Dermis blood vessel endothelial cell (primary cell): Measurements from ENCODE around the gene KRT27. TPM values are rescaled to one million over a fixed set of nuclear protein-coding genes. Genes with fewer than 3 reads are reported as not detected.
"Not testable (repeated sequence)": the region's sequence is repeated elsewhere in the genome, so short reads cannot be mapped to it uniquely, and the experiment has no call there.

Experiments used
- DNase-seq: peaks from one replicate; pipeline ENCODE4 v3.0.0; 2010
- total RNA-seq: library from RNA; depleted of rRNA; stranded (reverse); fragments of >200 nt; gene quantifications from 2 replicates; pipeline ENCODE4 v1.2.3, GENCODE V29; 2014

KRT27 gene
- total RNA-seq, 1 donor from 2014 or later, result not detected

DNA sequence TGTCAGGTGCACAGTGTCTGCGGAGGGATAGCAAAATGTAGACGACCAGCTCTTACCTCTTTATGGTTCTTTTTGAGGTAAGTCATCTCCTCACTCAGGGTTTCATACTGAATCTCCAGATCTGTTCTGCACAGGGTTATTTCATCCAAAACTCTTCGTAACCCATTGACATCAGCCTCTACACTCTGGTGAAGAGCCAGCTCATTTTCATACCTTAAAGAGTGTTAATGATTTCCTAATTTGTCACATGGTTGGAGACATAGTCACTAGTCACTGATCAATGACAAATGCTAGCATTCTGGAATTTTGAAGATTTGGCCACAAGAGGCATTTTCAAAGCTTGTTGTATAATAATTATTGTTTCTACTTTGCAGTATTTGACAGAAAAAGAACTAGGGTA is 28.5 kb downstream of the KRT27 start:
- no peak for DNase-seq

DNA sequence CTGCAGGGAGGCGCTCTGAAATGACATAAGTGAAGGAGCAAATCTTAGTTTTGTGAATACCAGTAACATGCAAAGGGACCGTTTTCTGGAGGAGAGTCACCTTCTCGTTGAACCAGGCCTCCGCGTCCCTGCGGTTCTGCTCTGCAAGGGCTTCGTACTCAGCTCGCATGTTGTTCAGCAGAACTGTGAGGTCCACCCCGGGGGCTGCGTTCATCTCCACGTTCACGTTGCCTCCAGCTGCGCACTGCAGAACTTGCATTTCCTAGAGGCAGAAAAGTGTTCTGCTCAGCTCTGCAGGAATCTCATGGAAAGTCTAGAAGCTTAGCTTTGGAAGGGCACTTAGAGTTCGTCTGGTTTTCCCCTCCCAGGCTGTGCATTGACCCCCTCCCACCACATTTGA is 31.3 kb downstream of the KRT27 start:
- no peak for DNase-seq

DNA sequence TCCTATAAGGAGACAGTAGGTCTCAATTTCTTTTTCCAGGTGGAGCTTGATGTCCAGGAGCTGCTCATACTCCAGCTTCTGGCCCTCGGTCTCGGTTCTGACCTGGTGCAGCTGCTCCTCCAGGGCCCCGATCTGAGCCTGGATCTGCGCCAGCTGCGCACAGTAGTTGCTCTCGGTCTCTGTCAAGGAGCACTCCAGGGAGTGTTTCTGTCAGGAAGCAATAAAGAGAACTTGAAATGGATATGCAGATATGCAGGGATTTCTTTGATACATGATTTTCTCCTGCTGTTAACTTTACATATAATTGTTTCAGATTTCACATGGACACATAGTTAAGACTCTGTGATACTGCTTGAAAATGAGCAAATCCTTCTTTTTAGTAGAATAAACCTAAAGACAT is 32.0 kb downstream of the KRT27 start:
- DNase-seq, result no peak

DNA sequence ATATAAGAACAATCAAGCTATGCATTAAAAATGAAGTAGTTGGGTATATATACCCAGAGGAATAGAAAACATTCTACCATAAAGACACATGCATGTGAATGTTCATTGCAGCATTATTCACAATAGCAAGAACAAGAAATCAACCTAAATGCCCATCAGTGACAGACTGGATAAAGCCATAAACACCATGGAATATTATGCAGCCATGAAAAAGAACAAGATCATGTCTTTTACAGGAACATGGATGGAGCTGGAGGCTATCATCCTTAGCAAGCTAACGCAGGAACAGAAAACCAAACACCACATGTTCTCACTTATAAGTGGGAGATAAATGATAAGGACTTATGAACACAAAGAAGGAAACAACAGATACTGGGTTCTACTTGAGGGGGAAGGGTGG is 33.7 kb downstream of the KRT27 start:
- not testable (repeated sequence) for DNase-seq

DNA sequence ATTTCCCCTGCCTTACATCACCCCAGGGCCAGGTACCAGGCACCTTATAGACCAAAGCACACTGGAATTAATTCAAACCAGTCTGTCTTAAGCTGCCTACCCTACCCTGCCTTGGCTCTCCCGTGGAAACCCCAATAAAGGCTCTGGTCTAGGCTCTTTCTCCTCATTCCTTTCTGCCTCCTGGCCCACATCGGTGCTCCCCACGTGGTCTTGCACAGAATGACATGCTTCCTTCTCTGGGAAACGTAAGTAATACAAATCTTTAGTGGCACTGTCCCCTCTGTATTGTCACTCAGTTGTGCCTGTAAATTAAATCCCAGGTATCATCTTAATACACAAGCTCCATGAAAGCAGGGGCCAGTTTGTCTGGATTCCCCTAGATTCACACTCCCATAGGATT is 43.8 kb downstream of the KRT27 start:
- no peak for DNase-seq

DNA sequence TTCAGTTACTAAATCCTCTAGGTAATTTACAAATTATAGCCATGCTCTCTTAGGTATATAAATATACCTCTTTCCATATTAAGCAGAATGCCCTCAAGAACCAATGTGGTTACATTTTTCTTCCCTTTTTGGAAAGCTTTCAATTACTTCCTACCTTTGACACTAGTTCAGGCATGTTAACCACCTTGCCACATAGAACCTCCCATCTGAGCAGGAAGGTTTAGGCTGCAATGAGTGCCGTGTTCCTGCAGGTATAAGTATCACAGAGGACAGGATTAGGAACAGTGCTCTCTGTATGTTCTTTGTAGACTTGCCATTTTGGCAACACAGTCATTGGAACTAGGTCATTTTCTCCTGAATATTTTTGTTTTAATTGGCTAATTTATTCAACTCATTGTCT is 47.3 kb downstream of the KRT27 start:
- DNase-seq, result no peak

DNA sequence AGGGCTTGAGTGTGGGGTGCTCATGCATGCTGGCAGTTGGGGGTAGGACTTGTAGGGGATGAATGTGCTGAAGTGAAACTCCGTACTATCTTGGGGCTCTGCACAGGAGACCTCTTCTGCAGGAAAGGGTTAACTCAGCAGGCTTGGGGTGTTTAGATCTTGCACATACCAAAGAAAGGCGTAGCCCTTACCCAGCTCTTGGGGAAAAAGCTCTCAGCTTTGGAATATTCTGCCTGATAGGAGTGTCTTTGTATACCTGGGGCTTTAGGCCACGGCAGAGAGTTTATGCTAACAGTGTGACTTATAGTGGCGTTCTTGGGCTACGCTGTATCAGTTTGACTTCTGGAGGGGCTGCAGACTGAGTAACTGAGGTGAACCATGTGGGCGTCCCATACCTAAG is 48.3 kb downstream of the KRT27 start:
- no peak for DNase-seq

DNA sequence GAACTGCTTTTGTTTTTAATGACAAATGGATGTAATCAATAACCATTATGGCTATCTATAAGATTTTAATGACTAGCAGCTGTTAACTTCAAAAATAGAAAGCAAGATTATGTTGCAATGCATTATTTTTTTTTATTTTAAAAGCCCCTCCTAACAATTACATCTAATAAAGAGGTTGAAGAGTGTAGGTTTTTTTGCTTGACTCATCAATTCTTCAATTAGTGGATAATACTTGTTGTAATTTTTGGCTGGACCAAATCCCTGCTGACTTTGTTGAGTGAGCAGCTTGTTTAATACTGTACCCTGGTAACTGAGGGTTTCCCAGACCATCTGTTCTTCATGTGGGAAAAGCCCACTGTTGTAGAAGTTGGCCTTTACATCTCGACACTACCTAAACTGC is 51.4 kb downstream of the KRT27 start:
- no peak for DNase-seq

DNA sequence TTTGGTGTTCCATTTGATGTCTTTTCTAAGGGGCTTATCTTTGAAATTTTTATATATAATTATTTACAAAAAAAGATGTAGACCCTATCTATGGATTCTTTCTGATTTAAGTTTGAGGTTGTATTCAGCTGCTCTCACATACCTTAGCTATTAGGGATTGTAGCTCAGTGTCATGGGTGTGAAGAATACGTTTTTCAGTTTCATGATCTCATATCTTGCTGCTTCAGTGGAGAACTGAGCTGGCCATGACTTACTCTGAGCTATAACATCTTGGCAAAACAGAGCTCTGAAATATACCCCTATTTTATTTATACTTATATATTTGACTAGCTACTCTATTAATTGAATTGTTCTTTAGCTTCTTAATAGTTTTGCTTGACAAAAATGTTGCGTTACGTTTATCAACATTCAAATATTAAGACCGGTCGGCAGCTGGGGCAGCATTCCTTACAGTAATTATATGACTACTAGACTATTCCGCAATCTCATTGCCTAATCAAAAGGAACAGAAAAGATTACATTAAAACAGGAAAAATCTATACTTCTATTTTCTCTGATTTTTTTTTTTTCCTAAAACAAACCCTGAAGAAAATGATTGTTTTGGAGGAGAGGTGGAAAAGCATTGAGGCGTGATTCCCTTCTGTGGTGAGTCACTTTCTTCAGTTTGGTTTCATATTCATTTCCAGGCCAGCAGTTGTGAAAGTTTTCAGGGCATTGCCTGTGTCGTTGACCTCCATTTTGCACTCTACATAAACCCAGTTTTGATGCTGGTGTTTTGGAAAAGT is 54.7 kb downstream of the KRT27 start:
- DNase-seq, result no peak

DNA sequence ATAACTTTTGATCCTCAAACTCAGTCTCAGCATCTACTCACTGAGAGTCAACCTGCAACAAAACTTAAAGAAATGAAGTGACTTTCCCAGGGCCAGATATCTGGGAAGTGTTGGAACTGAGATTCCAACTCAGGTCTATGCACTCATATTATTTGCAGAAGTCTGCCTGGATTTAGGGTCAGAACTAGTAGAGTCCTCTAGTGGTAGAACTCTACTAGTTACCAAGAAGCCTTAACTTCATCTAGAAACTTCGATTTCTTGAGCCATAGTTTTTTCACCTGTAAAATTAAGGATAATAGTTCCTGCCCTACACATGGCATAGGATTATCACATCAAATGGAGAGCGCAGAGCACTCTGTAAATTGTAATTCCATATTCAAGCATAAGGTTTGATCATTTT is 55.4 kb downstream of the KRT27 start:
- DNase-seq, result peak; percentile 35

Other genes starting within 250 kb of the KRT27 start
- gene CCR7, start 217.1 kb downstream of the KRT27 start, total RNA-seq, result under 0.01 and 0.33 TPM in 2 replicates
- gene SMARCE1, start 134.7 kb downstream of the KRT27 start, total RNA-seq, result 91.9 and 102 TPM in 2 replicates
- 0.34 and 0.79 TPM in 2 replicates for gene KRT222, start 117.4 kb downstream of the KRT27 start, total RNA-seq
- not detected in 2 replicates for gene KRT24, start 78.8 kb downstream of the KRT27 start, total RNA-seq
- gene KRT25, start 27.2 kb downstream of the KRT27 start, total RNA-seq, result not detected in 2 replicates
- gene KRT26, start 10.3 kb downstream of the KRT27 start, total RNA-seq, result not detected in 2 replicates
- gene KRT28, start 17.4 kb upstream of the KRT27 start, total RNA-seq, result not detected in 2 replicates
- gene KRT10, start 40.1 kb upstream of the KRT27 start, total RNA-seq, result 4.9 and 5.3 TPM in 2 replicates
- gene KRT12, start 84.7 kb upstream of the KRT27 start, total RNA-seq, result not detected in 2 replicates
- not detected in 2 replicates for gene KRT20, start 102.7 kb upstream of the KRT27 start, total RNA-seq
- gene KRT23, start 155.1 kb upstream of the KRT27 start, total RNA-seq, result 0.47 and 1.9 TPM in 2 replicates
- not detected in 2 replicates for gene KRT39, start 184.4 kb upstream of the KRT27 start, total RNA-seq
- gene KRT40, start 201.8 kb upstream of the KRT27 start, total RNA-seq, result not detected in 2 replicates
- not detected in 2 replicates for gene KRTAP3-3, start 211.6 kb upstream of the KRT27 start, total RNA-seq
- gene KRTAP3-2, start 217.4 kb upstream of the KRT27 start, total RNA-seq, result not detected in 2 replicates
- gene KRTAP3-1, start 226.6 kb upstream of the KRT27 start, total RNA-seq, result not detected in 2 replicates
- gene KRTAP1-5, start 244.7 kb upstream of the KRT27 start, total RNA-seq, result not detected in 2 replicates
- not detected in 2 replicates for gene KRTAP1-4, start 247.6 kb upstream of the KRT27 start, total RNA-seq